H9 (cell line): ENCODE measurements around the gene ITPK1. TPM values are rescaled to one million over a fixed set of nuclear protein-coding genes. Genes with fewer than 3 reads are reported as not detected.

Source experiments
- DNase-seq: peaks from one replicate; pipeline ENCODE4 v3.0.0-alpha.2; 2017
- H2AFZ ChIP-seq: one replicate; pipeline ENCODE4 v1.6.1; 2013; ENCODE audit warnings: mild to moderate bottlenecking, low read length, control low read depth, moderate library complexity
- H2AK5ac ChIP-seq: 2 replicates; pipeline ENCODE4 v1.6.1; 2013; ENCODE audit warnings: low read length, control low read depth, mixed read lengths; ENCODE audit not compliant: insufficient read length
- H2BK120ac ChIP-seq: one replicate; pipeline ENCODE4 v1.6.1; 2013; ENCODE audit warnings: low read depth, mild to moderate bottlenecking, low read length, control low read depth, inconsistent platforms; ENCODE audit not compliant: poor library complexity, severe bottlenecking
- H2BK12ac ChIP-seq: 2 replicates; pipeline ENCODE4 v1.6.1; 2013; ENCODE audit warnings: low read length, control low read depth, mixed read lengths, low read depth; ENCODE audit not compliant: insufficient read length
- H2BK15ac ChIP-seq: 2 replicates; pipeline ENCODE4 v1.6.1; 2013; ENCODE audit warnings: low read depth, low read length, control low read depth
- H2BK20ac ChIP-seq: one replicate; pipeline ENCODE4 v1.6.1; 2013; ENCODE audit warnings: low read depth, mild to moderate bottlenecking, low read length, control low read depth, inconsistent platforms; ENCODE audit not compliant: poor library complexity, severe bottlenecking
- H2BK5ac ChIP-seq: 2 replicates; pipeline ENCODE4 v1.6.1; 2013; ENCODE audit warnings: low read length, control low read depth, mixed read lengths; ENCODE audit not compliant: insufficient read length
- H3K14ac ChIP-seq: 2 replicates; pipeline ENCODE4 v1.6.1; 2013; ENCODE audit warnings: low read length, control low read depth; ENCODE audit not compliant: insufficient read depth
- H3K18ac ChIP-seq: 2 replicates; pipeline ENCODE4 v1.6.1; 2013; ENCODE audit warnings: low read depth, mild to moderate bottlenecking, mixed read lengths, low read length, control low read depth; ENCODE audit not compliant: insufficient read length
- H3K23ac ChIP-seq: 2 replicates; pipeline ENCODE4 v1.6.1; 2013; ENCODE audit warnings: low read length, control low read depth, mixed read lengths, low read depth; ENCODE audit not compliant: insufficient read length
- H3K23me2 ChIP-seq: 2 replicates; pipeline ENCODE4 v1.6.1; 2013; ENCODE audit warnings: low read depth, mild to moderate bottlenecking, mixed read lengths, low read length, control low read depth; ENCODE audit not compliant: insufficient read length, poor library complexity, severe bottlenecking
- H3K27ac ChIP-seq: 2 replicates; pipeline ENCODE4 v1.5.1; 2013; ENCODE audit warnings: low read length, control low read depth, mixed read lengths, low read depth; ENCODE audit not compliant: insufficient read length
- H3K27me3 ChIP-seq: 2 replicates; pipeline ENCODE4 v1.6.1; 2013; ENCODE audit warnings: low read length, control low read depth, inconsistent platforms; ENCODE audit not compliant: insufficient read depth
- H3K4ac ChIP-seq: 2 replicates; pipeline ENCODE4 v1.6.1; 2013; ENCODE audit warnings: low read depth, mild to moderate bottlenecking, control low read depth, inconsistent platforms, low read length, moderate library complexity
- H3K4me1 ChIP-seq: 2 replicates; pipeline ENCODE4 v1.6.1; 2013; ENCODE audit warnings: low read length, control low read depth, inconsistent platforms; ENCODE audit not compliant: insufficient read depth
- H3K4me2 ChIP-seq: 2 replicates; pipeline ENCODE4 v1.6.1; 2013; ENCODE audit warnings: low read length, control low read depth, mixed read lengths; ENCODE audit not compliant: insufficient read length, insufficient read depth
- H3K56ac ChIP-seq: 2 replicates; pipeline ENCODE4 v1.6.1; 2013; ENCODE audit warnings: low read depth, mild to moderate bottlenecking, mixed read lengths, low read length, control low read depth; ENCODE audit not compliant: insufficient read length
- H3K79me1 ChIP-seq: 2 replicates; pipeline ENCODE4 v1.6.1; 2013; ENCODE audit warnings: low read depth, mild to moderate bottlenecking, moderate library complexity, low read length, control low read depth, inconsistent platforms; ENCODE audit not compliant: insufficient read depth, poor library complexity, severe bottlenecking
- H3K79me2 ChIP-seq: 2 replicates; pipeline ENCODE4 v1.6.1; 2013; ENCODE audit warnings: low read length, control low read depth, inconsistent platforms; ENCODE audit not compliant: insufficient read depth
- H3K9ac ChIP-seq: 2 replicates; pipeline ENCODE4 v1.6.1; 2013; ENCODE audit warnings: low read length, control low read depth, mixed read lengths; ENCODE audit not compliant: insufficient read length; ENCODE audit errors: extremely low read depth
- H3K9me3 ChIP-seq: one replicate; pipeline ENCODE4 v1.6.1; 2013; ENCODE audit warnings: low read depth, low read length, inconsistent platforms; ENCODE audit not compliant: control insufficient read depth
- H3T11ph ChIP-seq: one replicate; pipeline ENCODE4 v1.6.1; 2013; ENCODE audit warnings: mild to moderate bottlenecking, low read length, control low read depth, inconsistent platforms
- H4K20me1 ChIP-seq: one replicate; pipeline ENCODE4 v1.6.1; 2013; ENCODE audit not compliant: control insufficient read depth, insufficient read length, insufficient read depth
- H4K5ac ChIP-seq: 2 replicates; pipeline ENCODE4 v1.6.1; 2013; ENCODE audit warnings: low read depth, mild to moderate bottlenecking, mixed read lengths, low read length, control low read depth; ENCODE audit not compliant: insufficient read length
- H4K8ac ChIP-seq: replicated peaks from 2 replicates; pipeline ENCODE4 v1.6.1; 2013; ENCODE audit warnings: low read length, control low read depth, mixed read lengths, low read depth; ENCODE audit not compliant: insufficient read length
- H4K91ac ChIP-seq: 2 replicates; pipeline ENCODE4 v1.6.1; 2013; ENCODE audit warnings: low read depth, mild to moderate bottlenecking, moderate library complexity, mixed read lengths, low read length, control low read depth; ENCODE audit not compliant: insufficient read length
- H3K27ac Mint-ChIP-seq, 3 experiments: 2 replicates in 2 of 3; 3 replicates in 1 of 3; pipeline ENCODE4 v1.8.0; 2020 to 2021; ENCODE audit warnings: mixed read lengths in 3 of 3, mild to moderate bottlenecking in 1 of 3, moderate library complexity in 1 of 3
- H3K27me3 Mint-ChIP-seq: 2 replicates; pipeline ENCODE4 v1.8.0; 2021; ENCODE audit warnings: low read depth, mild to moderate bottlenecking, moderate library complexity, mixed read lengths
- H3K36me3 Mint-ChIP-seq, 3 experiments: 2 replicates in 2 of 3; 3 replicates in 1 of 3; pipeline ENCODE4 v1.8.0; 2020 to 2021; ENCODE audit warnings: low read depth in 3 of 3, mixed read lengths in 3 of 3; ENCODE audit not compliant: insufficient read depth in 1 of 3
- H3K4me1 Mint-ChIP-seq, 2 experiments: 2 replicates each; pipeline ENCODE4 v1.8.0; 2020; ENCODE audit warnings: mixed read lengths in 2 of 2
- H3K4me3 Mint-ChIP-seq, 2 experiments: 2 replicates in 1 of 2; 3 replicates in 1 of 2; pipeline ENCODE4 v1.8.0; 2020 to 2021; ENCODE audit warnings: mild to moderate bottlenecking in 2 of 2, mixed read lengths in 2 of 2, moderate library complexity in 1 of 2
- H3K9me3 Mint-ChIP-seq, 2 experiments: 2 replicates in 1 of 2; 3 replicates in 1 of 2; pipeline ENCODE4 v1.8.0; 2020; ENCODE audit warnings: mild to moderate bottlenecking in 2 of 2, mixed read lengths in 2 of 2, moderate library complexity in 1 of 2
- CTCF ChIP-seq: fragments of 200-600 bp; sonication (generic); conservative IDR thresholded peaks from 3 replicates; pipeline ENCODE4 v1.8.0; 2021; ENCODE audit warnings: antibody characterized with exemption, mild to moderate bottlenecking
- WGBS: extraction: QIAGEN DNeasy Blood & Tissue Kit; methylation state at CpG from one replicate; pipeline ENCODE4 v1.1.7; 2013; ENCODE audit warnings: missing lambda C conversion rate, low lambda C conversion rate, mixed read lengths; ENCODE audit not compliant: insufficient read length; ENCODE audit errors: extremely low coverage; 5-methylcytosine and 5-hydroxymethylcytosine counted together
- total RNA-seq: library from RNA; stranded (reverse); gene quantifications from 2 replicates; pipeline ENCODE4 v1.2.1, GENCODE V29; 2021

The ITPK1 gene
- total RNA-seq, 1 experiment from 2014 or later: 92.7 TPM

- Mint-ChIP-seq H3K9me3 (no peaks in the 10 kb centered on the region), H3K36me3 (peaks cover 0 to 5% (median 0%) of the 10 kb centered on the region in 3 experiments; a peak in 2 of 7 replicates), H3K27me3 (peaks cover 24% of the 10 kb centered on the region), H3K4me1 (peaks cover 17 to 18% of the 10 kb centered on the region in 2 experiments), H3K27ac (no peak overlapping the region), H3K4me3 (no peak overlapping the region)
- Histone ChIP-seq H4K5ac (no peak overlapping the region), H3K18ac (no peak overlapping the region), H3K4me1 (no peaks in the 10 kb centered on the region), H2BK15ac (no peak overlapping the region), H3K4me2 (no peak overlapping the region), H3K79me1 (no peaks in the 10 kb centered on the region), H3K23me2 (peaks cover 9% of the 10 kb centered on the region), H3K56ac (no peak overlapping the region), H2BK5ac (no peak overlapping the region), H3K4ac (no peak overlapping the region), H2BK120ac (no peak overlapping the region), H3K9me3 (no peaks in the 10 kb centered on the region), H4K20me1 (peaks cover 7% of the 10 kb centered on the region), H2AFZ (no peak overlapping the region), H4K91ac (no peak overlapping the region), H3K9ac (no peak overlapping the region), H3K27ac (no peak overlapping the region), H2AK5ac (no peak overlapping the region), H2BK12ac (no peak overlapping the region), H2BK20ac (no peak overlapping the region), H3K27me3 (no peaks in the 10 kb centered on the region), H3K79me2 (no peaks in the 10 kb centered on the region), H3T11ph (no peak overlapping the region), H4K8ac (no peak overlapping the region), H3K23ac (no peak overlapping the region), H3K14ac (no peak overlapping the region)
- no CpG with 5 or more reads among the region's 3 CpGs for WGBS
- TF ChIP-seq CTCF: no peak
- no peak for DNase-seq
Measured at GRCh38 chr14:92928258-92928629, 187.5 kb downstream of the ITPK1 start.
